Choroid plexus epithelial cell (primary cell): ENCODE results near the gene DLL1.

ENCODE experiments used
- DNase-seq: peaks from one replicate; pipeline ENCODE4 v3.0.0-alpha.2; 2010; ENCODE audit warnings: low read depth
- H3K4me3 ChIP-seq: 2 replicates; pipeline ENCODE4 v1.5.1; 2011; ENCODE audit warnings: low read depth, mild to moderate bottlenecking, control low read depth, low read length, moderate library complexity
- TF ChIP-seq, protein P1 (sequence below): conservative IDR thresholded peaks from 2 replicates; pipeline ENCODE4 v1.5.1; 2011; ENCODE audit warnings: low read depth, mild to moderate bottlenecking, control low read depth, inconsistent platforms, low read length, moderate library complexity

Gene DLL1

DNA sequence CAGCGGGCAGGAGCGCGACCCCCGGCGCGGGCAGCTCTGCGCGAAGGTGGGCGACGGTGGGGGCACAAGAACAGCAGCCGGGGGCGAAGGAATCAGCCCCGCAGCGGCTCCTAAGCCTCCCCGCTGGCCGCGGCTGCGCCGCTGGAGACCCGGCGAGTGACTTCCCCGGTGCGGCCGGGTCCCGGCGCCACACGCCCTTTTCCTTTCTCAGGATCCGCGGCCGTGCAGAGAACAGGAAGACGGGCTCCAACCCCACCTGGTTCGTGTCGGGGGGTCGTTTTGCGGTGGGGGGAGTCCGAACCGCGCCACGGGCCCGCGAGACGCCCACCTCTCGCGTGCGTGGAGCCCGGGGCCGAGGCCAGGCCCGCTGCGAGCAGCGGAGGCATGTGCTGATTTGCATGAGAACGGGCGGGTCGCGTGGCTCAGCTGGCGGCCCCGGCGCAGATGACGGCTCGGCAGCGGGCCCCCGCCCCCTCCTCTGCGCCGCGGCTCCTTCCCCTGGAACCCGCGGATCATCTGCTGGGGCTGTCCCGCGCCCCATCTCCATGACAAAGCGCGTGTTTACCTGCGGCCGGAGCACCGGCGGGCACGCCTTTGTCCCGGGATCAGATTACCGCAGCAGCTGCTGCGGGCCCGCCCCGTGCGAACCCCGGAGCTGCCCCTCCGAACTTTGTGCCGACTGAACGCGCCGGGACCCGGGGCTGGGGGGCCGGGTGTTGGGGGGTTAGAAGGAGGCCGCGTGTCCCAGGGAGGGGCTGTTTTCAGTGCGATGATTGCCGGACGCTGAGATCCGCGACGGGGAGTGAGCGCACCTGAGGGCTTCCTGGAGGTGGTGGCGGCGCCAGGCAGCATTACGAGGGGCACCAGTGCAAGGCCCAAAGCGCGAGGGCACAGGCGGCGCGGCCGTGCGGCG lies 4.9 kb upstream of the DLL1 start:
- TF ChIP-seq, protein P1, sequence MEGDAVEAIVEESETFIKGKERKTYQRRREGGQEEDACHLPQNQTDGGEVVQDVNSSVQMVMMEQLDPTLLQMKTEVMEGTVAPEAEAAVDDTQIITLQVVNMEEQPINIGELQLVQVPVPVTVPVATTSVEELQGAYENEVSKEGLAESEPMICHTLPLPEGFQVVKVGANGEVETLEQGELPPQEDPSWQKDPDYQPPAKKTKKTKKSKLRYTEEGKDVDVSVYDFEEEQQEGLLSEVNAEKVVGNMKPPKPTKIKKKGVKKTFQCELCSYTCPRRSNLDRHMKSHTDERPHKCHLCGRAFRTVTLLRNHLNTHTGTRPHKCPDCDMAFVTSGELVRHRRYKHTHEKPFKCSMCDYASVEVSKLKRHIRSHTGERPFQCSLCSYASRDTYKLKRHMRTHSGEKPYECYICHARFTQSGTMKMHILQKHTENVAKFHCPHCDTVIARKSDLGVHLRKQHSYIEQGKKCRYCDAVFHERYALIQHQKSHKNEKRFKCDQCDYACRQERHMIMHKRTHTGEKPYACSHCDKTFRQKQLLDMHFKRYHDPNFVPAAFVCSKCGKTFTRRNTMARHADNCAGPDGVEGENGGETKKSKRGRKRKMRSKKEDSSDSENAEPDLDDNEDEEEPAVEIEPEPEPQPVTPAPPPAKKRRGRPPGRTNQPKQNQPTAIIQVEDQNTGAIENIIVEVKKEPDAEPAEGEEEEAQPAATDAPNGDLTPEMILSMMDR: no peak

GRCh38 chr6:170294813-170295509 lies 4.1 kb upstream of the DLL1 start:
- peak overlapping the region; percentile 49 for H3K4me3 ChIP-seq
- no peak for DNase-seq
- TF ChIP-seq, protein P1: no peak

More for the DNA sequence above, 4.9 kb upstream of the DLL1 start:
- DNase-seq: no peak
- peak overlapping the region; percentile 49 for H3K4me3 ChIP-seq

- H3K4me3 ChIP-seq: no peak overlapping the region
- TF ChIP-seq, protein P1: no peak
- DNase-seq: no peak
Observed at GRCh38 chr6:170294298-170294730, 3.4 kb upstream of the DLL1 start.

DNA sequence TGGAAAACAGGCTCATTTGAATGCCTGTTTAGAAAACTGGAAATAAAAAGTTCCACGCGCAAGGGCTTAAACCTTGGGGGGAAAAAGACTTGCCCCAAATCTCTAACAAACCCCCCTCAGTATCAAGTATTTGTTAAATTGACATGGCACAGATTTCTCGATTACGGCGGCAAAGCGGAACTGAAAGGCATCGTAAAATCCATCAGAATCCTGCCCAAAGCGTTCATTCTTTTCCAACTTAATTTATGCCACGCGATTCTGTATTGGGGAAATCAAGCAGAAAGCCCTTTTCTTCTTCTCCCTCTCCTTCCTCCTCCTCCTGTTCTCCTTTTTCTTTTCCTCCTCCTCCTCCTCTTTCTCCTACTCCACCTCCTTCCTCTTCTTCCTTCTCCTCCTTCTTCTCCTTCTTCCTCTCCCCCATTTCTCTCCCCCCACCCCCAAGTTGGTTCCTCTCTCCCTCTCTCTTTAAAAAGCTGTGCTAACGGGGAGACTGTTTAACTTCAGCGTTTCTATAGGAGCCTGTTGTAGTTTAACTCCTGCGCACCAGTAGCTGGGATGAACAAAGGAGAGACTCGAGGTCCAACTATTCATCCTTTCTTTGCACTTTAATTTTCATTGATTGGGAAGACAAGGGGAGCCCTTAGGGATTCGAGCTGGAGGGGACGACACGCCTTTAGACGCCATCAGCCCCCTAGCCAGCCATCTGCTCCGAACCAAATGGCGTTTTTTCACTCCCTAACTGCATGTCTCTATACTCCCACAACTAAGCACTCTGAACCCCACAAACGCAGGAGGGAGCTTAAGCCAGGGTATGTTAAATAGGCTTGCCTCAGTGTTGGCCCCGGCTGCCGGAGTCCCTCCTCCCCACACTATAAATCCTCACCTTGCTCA lies 2.7 kb upstream of the DLL1 start:
- TF ChIP-seq, protein P1: no peak
- H3K4me3 ChIP-seq: no peak overlapping the region
- no peak for DNase-seq

DNA sequence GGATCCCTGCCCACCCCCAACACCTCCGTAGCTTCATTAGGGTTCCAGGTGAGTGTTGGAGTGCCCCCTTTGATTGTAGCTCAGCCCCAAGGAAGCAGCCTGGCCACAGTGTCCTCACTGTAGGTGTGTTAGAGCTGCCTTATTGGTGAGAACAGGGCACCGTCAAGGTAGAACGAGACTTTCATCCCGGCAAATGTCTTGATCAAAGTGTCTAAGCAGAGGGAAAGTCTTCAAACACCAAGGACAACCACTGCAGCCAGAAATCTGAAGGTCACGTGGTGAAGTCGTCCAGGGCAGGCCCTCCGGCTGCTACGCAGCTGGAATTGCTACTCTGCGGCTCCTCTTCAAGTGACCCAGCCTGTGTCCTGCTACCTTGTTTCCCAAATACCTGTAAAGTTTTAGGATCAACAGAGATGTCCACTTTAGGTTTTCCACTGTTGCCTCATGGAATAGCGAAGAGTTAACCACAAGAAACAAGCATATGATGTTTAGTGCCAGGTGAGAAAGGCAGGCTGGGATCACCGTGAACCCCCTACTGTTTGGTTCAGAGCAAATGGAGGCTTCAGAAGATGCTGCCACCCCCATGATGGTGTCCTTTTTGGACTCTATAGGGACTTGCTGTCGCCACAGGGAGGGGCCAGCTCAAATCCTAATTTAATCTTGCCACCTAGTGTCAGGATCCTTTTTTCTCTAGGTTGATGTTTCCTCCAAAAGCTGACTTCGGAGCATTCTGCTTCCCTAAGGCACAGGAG lies 1.7 kb upstream of the DLL1 start:
- no peak overlapping the region for H3K4me3 ChIP-seq
- TF ChIP-seq, protein P1: peak; percentile 26
- DNase-seq: no peak

- DNase-seq: no peak
- TF ChIP-seq, protein P1: no peak
- H3K4me3 ChIP-seq: no peak overlapping the region
Observed at GRCh38 chr6:170292111-170292406, 1.2 kb upstream of the DLL1 start.
